Measurements from ENCODE around the gene KCTD10.
A peak's percentile ranks its signal among the peaks of the same experiment; 100 is the strongest.

The KCTD10 gene

GRCh38 chr12:109467978-109468676, 9.0 kb downstream of the KCTD10 start:
- DNase-seq, result no peak

- DNase-seq, result no peak
These were observed 10.3 kb downstream of the KCTD10 start for GRCh38 chr12:109466821-109467220.

- no peak for DNase-seq
These were observed 10.8 kb downstream of the KCTD10 start for GRCh38 chr12:109466305-109466704.

GRCh38 chr12:109464642-109465351, 12.3 kb downstream of the KCTD10 start:
- no peak for DNase-seq

- DNase-seq, result no peak
These were observed 13.3 kb downstream of the KCTD10 start for GRCh38 chr12:109463756-109464155.

- DNase-seq, result no peak
These were observed 14.0 kb downstream of the KCTD10 start for GRCh38 chr12:109462868-109463692.

- no peak for DNase-seq
These were observed 15.0 kb downstream of the KCTD10 start for GRCh38 chr12:109461846-109462756.

- DNase-seq, result no peak
These were observed 15.9 kb downstream of the KCTD10 start for GRCh38 chr12:109461049-109461845.

GRCh38 chr12:109460538-109460937, 16.6 kb downstream of the KCTD10 start:
- no peak for DNase-seq

- DNase-seq, result no peak
These were observed 17.9 kb downstream of the KCTD10 start for GRCh38 chr12:109459247-109459646.

GRCh38 chr12:109458771-109459208, 18.3 kb downstream of the KCTD10 start:
- DNase-seq, result peak; percentile 25

GRCh38 chr12:109458086-109458485, 19.0 kb downstream of the KCTD10 start:
- DNase-seq, result no peak

GRCh38 chr12:109455706-109456105, 21.4 kb downstream of the KCTD10 start:
- no peak for DNase-seq

GRCh38 chr12:109452489-109452888, 24.6 kb downstream of the KCTD10 start:
- no peak for DNase-seq

GRCh38 chr12:109451400-109451799, 25.7 kb downstream of the KCTD10 start:
- no peak for DNase-seq

- no peak for DNase-seq
These were observed 26.1 kb downstream of the KCTD10 start for GRCh38 chr12:109450980-109451379.

GRCh38 chr12:109449845-109450532, 27.1 kb downstream of the KCTD10 start:
- no peak for DNase-seq

- no peak for DNase-seq
These were observed 28.3 kb downstream of the KCTD10 start for GRCh38 chr12:109448707-109449390.

GRCh38 chr12:109448272-109448671, 28.8 kb downstream of the KCTD10 start:
- DNase-seq, result no peak

GRCh38 chr12:109447482-109447881, 29.6 kb downstream of the KCTD10 start:
- no peak for DNase-seq
